H9 (cell line): ENCODE results near the gene ZNF526. TPM values are rescaled to one million over a fixed set of nuclear protein-coding genes. Genes with fewer than 3 reads are reported as not detected.

Source experiments
- DNase-seq: peaks from one replicate; pipeline ENCODE4 v3.0.0-alpha.2; 2017
- H2AFZ ChIP-seq: one replicate; pipeline ENCODE4 v1.6.1; 2013; ENCODE audit warnings: mild to moderate bottlenecking, low read length, control low read depth, moderate library complexity
- H2AK5ac ChIP-seq: 2 replicates; pipeline ENCODE4 v1.6.1; 2013; ENCODE audit warnings: low read length, control low read depth, mixed read lengths; ENCODE audit not compliant: insufficient read length
- H2BK120ac ChIP-seq: one replicate; pipeline ENCODE4 v1.6.1; 2013; ENCODE audit warnings: low read depth, mild to moderate bottlenecking, low read length, control low read depth, inconsistent platforms; ENCODE audit not compliant: poor library complexity, severe bottlenecking
- H2BK12ac ChIP-seq: 2 replicates; pipeline ENCODE4 v1.6.1; 2013; ENCODE audit warnings: low read length, control low read depth, mixed read lengths, low read depth; ENCODE audit not compliant: insufficient read length
- H2BK15ac ChIP-seq: 2 replicates; pipeline ENCODE4 v1.6.1; 2013; ENCODE audit warnings: low read depth, low read length, control low read depth
- H2BK20ac ChIP-seq: one replicate; pipeline ENCODE4 v1.6.1; 2013; ENCODE audit warnings: low read depth, mild to moderate bottlenecking, low read length, control low read depth, inconsistent platforms; ENCODE audit not compliant: poor library complexity, severe bottlenecking
- H2BK5ac ChIP-seq: 2 replicates; pipeline ENCODE4 v1.6.1; 2013; ENCODE audit warnings: low read length, control low read depth, mixed read lengths; ENCODE audit not compliant: insufficient read length
- H3K14ac ChIP-seq: 2 replicates; pipeline ENCODE4 v1.6.1; 2013; ENCODE audit warnings: low read length, control low read depth; ENCODE audit not compliant: insufficient read depth
- H3K18ac ChIP-seq: 2 replicates; pipeline ENCODE4 v1.6.1; 2013; ENCODE audit warnings: low read depth, mild to moderate bottlenecking, mixed read lengths, low read length, control low read depth; ENCODE audit not compliant: insufficient read length
- H3K23ac ChIP-seq: 2 replicates; pipeline ENCODE4 v1.6.1; 2013; ENCODE audit warnings: low read length, control low read depth, mixed read lengths, low read depth; ENCODE audit not compliant: insufficient read length
- H3K23me2 ChIP-seq: 2 replicates; pipeline ENCODE4 v1.6.1; 2013; ENCODE audit warnings: low read depth, mild to moderate bottlenecking, mixed read lengths, low read length, control low read depth; ENCODE audit not compliant: insufficient read length, poor library complexity, severe bottlenecking
- H3K27ac ChIP-seq: 2 replicates; pipeline ENCODE4 v1.5.1; 2013; ENCODE audit warnings: low read length, control low read depth, mixed read lengths, low read depth; ENCODE audit not compliant: insufficient read length
- H3K27me3 ChIP-seq: 2 replicates; pipeline ENCODE4 v1.6.1; 2013; ENCODE audit warnings: low read length, control low read depth, inconsistent platforms; ENCODE audit not compliant: insufficient read depth
- H3K4ac ChIP-seq: 2 replicates; pipeline ENCODE4 v1.6.1; 2013; ENCODE audit warnings: low read depth, mild to moderate bottlenecking, control low read depth, inconsistent platforms, low read length, moderate library complexity
- H3K4me1 ChIP-seq: 2 replicates; pipeline ENCODE4 v1.6.1; 2013; ENCODE audit warnings: low read length, control low read depth, inconsistent platforms; ENCODE audit not compliant: insufficient read depth
- H3K4me2 ChIP-seq: 2 replicates; pipeline ENCODE4 v1.6.1; 2013; ENCODE audit warnings: low read length, control low read depth, mixed read lengths; ENCODE audit not compliant: insufficient read length, insufficient read depth
- H3K56ac ChIP-seq: 2 replicates; pipeline ENCODE4 v1.6.1; 2013; ENCODE audit warnings: low read depth, mild to moderate bottlenecking, mixed read lengths, low read length, control low read depth; ENCODE audit not compliant: insufficient read length
- H3K79me1 ChIP-seq: 2 replicates; pipeline ENCODE4 v1.6.1; 2013; ENCODE audit warnings: low read depth, mild to moderate bottlenecking, moderate library complexity, low read length, control low read depth, inconsistent platforms; ENCODE audit not compliant: insufficient read depth, poor library complexity, severe bottlenecking
- H3K79me2 ChIP-seq: 2 replicates; pipeline ENCODE4 v1.6.1; 2013; ENCODE audit warnings: low read length, control low read depth, inconsistent platforms; ENCODE audit not compliant: insufficient read depth
- H3K9ac ChIP-seq: 2 replicates; pipeline ENCODE4 v1.6.1; 2013; ENCODE audit warnings: low read length, control low read depth, mixed read lengths; ENCODE audit not compliant: insufficient read length; ENCODE audit errors: extremely low read depth
- H3K9me3 ChIP-seq: one replicate; pipeline ENCODE4 v1.6.1; 2013; ENCODE audit warnings: low read depth, low read length, inconsistent platforms; ENCODE audit not compliant: control insufficient read depth
- H3T11ph ChIP-seq: one replicate; pipeline ENCODE4 v1.6.1; 2013; ENCODE audit warnings: mild to moderate bottlenecking, low read length, control low read depth, inconsistent platforms
- H4K20me1 ChIP-seq: one replicate; pipeline ENCODE4 v1.6.1; 2013; ENCODE audit not compliant: control insufficient read depth, insufficient read length, insufficient read depth
- H4K5ac ChIP-seq: 2 replicates; pipeline ENCODE4 v1.6.1; 2013; ENCODE audit warnings: low read depth, mild to moderate bottlenecking, mixed read lengths, low read length, control low read depth; ENCODE audit not compliant: insufficient read length
- H4K8ac ChIP-seq: replicated peaks from 2 replicates; pipeline ENCODE4 v1.6.1; 2013; ENCODE audit warnings: low read length, control low read depth, mixed read lengths, low read depth; ENCODE audit not compliant: insufficient read length
- H4K91ac ChIP-seq: 2 replicates; pipeline ENCODE4 v1.6.1; 2013; ENCODE audit warnings: low read depth, mild to moderate bottlenecking, moderate library complexity, mixed read lengths, low read length, control low read depth; ENCODE audit not compliant: insufficient read length
- H3K27ac Mint-ChIP-seq, 3 experiments: 2 replicates in 2 of 3; 3 replicates in 1 of 3; pipeline ENCODE4 v1.8.0; 2020 to 2021; ENCODE audit warnings: mixed read lengths in 3 of 3, mild to moderate bottlenecking in 1 of 3, moderate library complexity in 1 of 3
- H3K27me3 Mint-ChIP-seq: 2 replicates; pipeline ENCODE4 v1.8.0; 2021; ENCODE audit warnings: low read depth, mild to moderate bottlenecking, moderate library complexity, mixed read lengths
- H3K36me3 Mint-ChIP-seq, 3 experiments: 2 replicates in 2 of 3; 3 replicates in 1 of 3; pipeline ENCODE4 v1.8.0; 2020 to 2021; ENCODE audit warnings: low read depth in 3 of 3, mixed read lengths in 3 of 3; ENCODE audit not compliant: insufficient read depth in 1 of 3
- H3K4me1 Mint-ChIP-seq, 2 experiments: 2 replicates each; pipeline ENCODE4 v1.8.0; 2020; ENCODE audit warnings: mixed read lengths in 2 of 2
- H3K4me3 Mint-ChIP-seq, 2 experiments: 2 replicates in 1 of 2; 3 replicates in 1 of 2; pipeline ENCODE4 v1.8.0; 2020 to 2021; ENCODE audit warnings: mild to moderate bottlenecking in 2 of 2, mixed read lengths in 2 of 2, moderate library complexity in 1 of 2
- H3K9me3 Mint-ChIP-seq, 2 experiments: 2 replicates in 1 of 2; 3 replicates in 1 of 2; pipeline ENCODE4 v1.8.0; 2020; ENCODE audit warnings: mild to moderate bottlenecking in 2 of 2, mixed read lengths in 2 of 2, moderate library complexity in 1 of 2
- WGBS: extraction: QIAGEN DNeasy Blood & Tissue Kit; methylation state at CpG from one replicate; pipeline ENCODE4 v1.1.7; 2013; ENCODE audit warnings: missing lambda C conversion rate, low lambda C conversion rate, mixed read lengths; ENCODE audit not compliant: insufficient read length; ENCODE audit errors: extremely low coverage; 5-methylcytosine and 5-hydroxymethylcytosine counted together
- total RNA-seq: library from RNA; stranded (reverse); gene quantifications from 2 replicates; pipeline ENCODE4 v1.2.1, GENCODE V29; 2021
- TF ChIP-seq, protein P1 (sequence below): fragments of 200-600 bp; sonication (generic); conservative IDR thresholded peaks from 3 replicates; pipeline ENCODE4 v1.8.0; 2021; ENCODE audit warnings: antibody characterized with exemption, mild to moderate bottlenecking

ZNF526 gene
- total RNA-seq, 1 experiment from 2014 or later = 20.5 TPM

DNA sequence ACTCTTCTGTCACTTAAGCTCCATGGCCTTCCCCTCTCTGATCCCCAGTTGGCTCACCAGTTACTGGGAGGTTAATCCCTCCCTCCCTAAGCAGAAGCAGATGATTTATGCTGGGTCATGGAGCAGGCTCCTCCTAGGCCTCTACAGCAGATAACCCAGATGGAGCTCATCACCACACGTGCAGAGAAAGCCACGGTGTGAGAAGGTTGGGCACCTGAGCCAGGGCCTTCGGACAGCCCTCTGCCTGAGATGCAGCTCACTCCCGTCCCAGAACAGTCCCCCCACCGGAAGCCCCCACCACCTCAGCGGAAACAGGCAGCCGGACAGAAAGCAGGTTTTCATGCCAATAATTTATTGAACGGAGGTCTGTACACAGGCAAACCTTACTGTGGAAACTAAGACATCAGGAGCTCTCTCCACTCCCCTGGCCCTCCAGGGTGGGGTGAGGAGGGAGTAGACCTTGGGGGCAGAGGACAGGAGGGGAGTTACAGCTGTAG lies 9.8 kb downstream of the ZNF526 start:
- WGBS = no CpG with 5 or more reads among the region's 8 CpGs
- H3K56ac ChIP-seq = no peak overlapping the region
- no peaks in the 10 kb centered on the region for H3K9me3 ChIP-seq
- H2BK12ac ChIP-seq = no peak overlapping the region
- no peak overlapping the region for H3T11ph ChIP-seq
- no peak overlapping the region for H3K14ac ChIP-seq
- no peak overlapping the region for H2BK15ac ChIP-seq
- H4K20me1 ChIP-seq = no peaks in the 10 kb centered on the region
- no peak overlapping the region for H3K27ac ChIP-seq
- no peak overlapping the region for H3K9ac ChIP-seq
- H3K4me1 ChIP-seq = no peaks in the 10 kb centered on the region
- TF ChIP-seq, protein P1, sequence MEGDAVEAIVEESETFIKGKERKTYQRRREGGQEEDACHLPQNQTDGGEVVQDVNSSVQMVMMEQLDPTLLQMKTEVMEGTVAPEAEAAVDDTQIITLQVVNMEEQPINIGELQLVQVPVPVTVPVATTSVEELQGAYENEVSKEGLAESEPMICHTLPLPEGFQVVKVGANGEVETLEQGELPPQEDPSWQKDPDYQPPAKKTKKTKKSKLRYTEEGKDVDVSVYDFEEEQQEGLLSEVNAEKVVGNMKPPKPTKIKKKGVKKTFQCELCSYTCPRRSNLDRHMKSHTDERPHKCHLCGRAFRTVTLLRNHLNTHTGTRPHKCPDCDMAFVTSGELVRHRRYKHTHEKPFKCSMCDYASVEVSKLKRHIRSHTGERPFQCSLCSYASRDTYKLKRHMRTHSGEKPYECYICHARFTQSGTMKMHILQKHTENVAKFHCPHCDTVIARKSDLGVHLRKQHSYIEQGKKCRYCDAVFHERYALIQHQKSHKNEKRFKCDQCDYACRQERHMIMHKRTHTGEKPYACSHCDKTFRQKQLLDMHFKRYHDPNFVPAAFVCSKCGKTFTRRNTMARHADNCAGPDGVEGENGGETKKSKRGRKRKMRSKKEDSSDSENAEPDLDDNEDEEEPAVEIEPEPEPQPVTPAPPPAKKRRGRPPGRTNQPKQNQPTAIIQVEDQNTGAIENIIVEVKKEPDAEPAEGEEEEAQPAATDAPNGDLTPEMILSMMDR = no peak
- no peak overlapping the region for H4K8ac ChIP-seq
- no peak overlapping the region for H2BK120ac ChIP-seq
- no peak overlapping the region for H3K18ac ChIP-seq
- no peak overlapping the region for H3K23ac ChIP-seq
- no peak for DNase-seq
- Mint-ChIP-seq H3K27ac (peak overlapping the region in 1 of 3 experiments; percentile 48; a peak in 2 of 7 replicates), H3K9me3 (no peaks in the 10 kb centered on the region), H3K4me1 (peaks cover 0 to 6% of the 10 kb centered on the region in 2 experiments; a peak in 1 of 4 replicates), H3K36me3 (peaks cover 43 to 92% (median 85%) of the 10 kb centered on the region in 3 experiments; a peak in 6 of 7 replicates), H3K27me3 (no peaks in the 10 kb centered on the region), H3K4me3 (no peak overlapping the region; a peak in 1 of 5 replicates)
- H3K79me2 ChIP-seq = peaks cover 2% of the 10 kb centered on the region; the same call in 1 of the 2 replicates
- H3K27me3 ChIP-seq = no peaks in the 10 kb centered on the region
- no peak overlapping the region for H4K91ac ChIP-seq
- H3K4me2 ChIP-seq = no peak overlapping the region
- H3K79me1 ChIP-seq = no peaks in the 10 kb centered on the region
- H3K4ac ChIP-seq = no peak overlapping the region
- H2AK5ac ChIP-seq = no peak overlapping the region
- H2BK5ac ChIP-seq = no peak overlapping the region
- H2BK20ac ChIP-seq = no peak overlapping the region
- H3K23me2 ChIP-seq = no peaks in the 10 kb centered on the region
- no peak overlapping the region for H4K5ac ChIP-seq
- H2AFZ ChIP-seq = no peak overlapping the region
